ENCODE results near the gene CPVL. TPM values are rescaled to one million over a fixed set of nuclear protein-coding genes. Genes with fewer than 3 reads are reported as not detected.

The CPVL gene
- total RNA-seq, 2 donors from 2014 or later: 32.4 to 53.3 TPM

DNA sequence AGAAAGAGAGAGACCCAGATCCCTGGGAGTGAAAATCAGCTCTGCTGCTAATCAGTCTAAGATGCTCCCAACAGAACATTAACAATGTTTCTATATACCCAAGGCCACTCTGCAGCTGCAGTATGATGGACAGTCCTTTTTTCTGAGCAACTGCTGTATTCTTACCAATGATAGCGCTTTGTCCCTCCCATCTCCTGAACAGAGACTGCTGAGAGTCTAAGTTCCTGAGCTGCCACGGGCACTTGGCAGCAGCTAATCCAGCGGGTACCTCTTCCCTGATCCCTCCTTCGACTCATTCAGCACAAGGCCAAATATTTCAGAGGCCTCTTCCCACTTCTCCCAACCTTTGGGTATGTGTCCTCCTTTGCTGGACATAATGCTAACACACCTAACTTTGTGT is 7.7 kb downstream of the CPVL start:
- H3K27me3 Mint-ChIP-seq (ENCODE audit: insufficient read depth): peaks cover 11% of the 10 kb centered on the region
- TF ChIP-seq, protein P1, sequence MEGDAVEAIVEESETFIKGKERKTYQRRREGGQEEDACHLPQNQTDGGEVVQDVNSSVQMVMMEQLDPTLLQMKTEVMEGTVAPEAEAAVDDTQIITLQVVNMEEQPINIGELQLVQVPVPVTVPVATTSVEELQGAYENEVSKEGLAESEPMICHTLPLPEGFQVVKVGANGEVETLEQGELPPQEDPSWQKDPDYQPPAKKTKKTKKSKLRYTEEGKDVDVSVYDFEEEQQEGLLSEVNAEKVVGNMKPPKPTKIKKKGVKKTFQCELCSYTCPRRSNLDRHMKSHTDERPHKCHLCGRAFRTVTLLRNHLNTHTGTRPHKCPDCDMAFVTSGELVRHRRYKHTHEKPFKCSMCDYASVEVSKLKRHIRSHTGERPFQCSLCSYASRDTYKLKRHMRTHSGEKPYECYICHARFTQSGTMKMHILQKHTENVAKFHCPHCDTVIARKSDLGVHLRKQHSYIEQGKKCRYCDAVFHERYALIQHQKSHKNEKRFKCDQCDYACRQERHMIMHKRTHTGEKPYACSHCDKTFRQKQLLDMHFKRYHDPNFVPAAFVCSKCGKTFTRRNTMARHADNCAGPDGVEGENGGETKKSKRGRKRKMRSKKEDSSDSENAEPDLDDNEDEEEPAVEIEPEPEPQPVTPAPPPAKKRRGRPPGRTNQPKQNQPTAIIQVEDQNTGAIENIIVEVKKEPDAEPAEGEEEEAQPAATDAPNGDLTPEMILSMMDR (conservative IDR thresholded peaks at IDR 0.05): no peak
- no peaks in the 10 kb centered on the region for H3K36me3 ChIP-seq (ENCODE audit: control insufficient read depth, insufficient read depth, low read length)
- peaks cover 11% of the 10 kb centered on the region for H3K9me3 Mint-ChIP-seq
- peaks cover 12% of the 10 kb centered on the region for H3K4me1 Mint-ChIP-seq
- peaks cover 7% of the 10 kb centered on the region for H3K27me3 ChIP-seq (ENCODE audit: control insufficient read depth, insufficient read depth, low read length, poor library complexity, severe bottlenecking)
- no peak for DNase-seq
- no peak overlapping the region for H3K4me3 Mint-ChIP-seq
- H3K9me3 ChIP-seq (ENCODE audit: control insufficient read depth, low read length): no peaks in the 10 kb centered on the region
- H3K4me3 ChIP-seq (ENCODE audit: low read length): no peak overlapping the region
- H3K4me1 ChIP-seq (ENCODE audit: control insufficient read depth, insufficient read depth, low read length): no peaks in the 10 kb centered on the region
- H3K9ac ChIP-seq (ENCODE audit: extremely low read depth, low read length, poor library complexity, severe bottlenecking): no peak overlapping the region
- no peak overlapping the region for H3K27ac Mint-ChIP-seq
- WGBS, 2 experiments (ENCODE audit: insufficient coverage in 1 of 2, insufficient read length in 1 of 2): 85 to 87% methylated on average over 4 of the region's 4 CpGs
- H3K27ac ChIP-seq (ENCODE audit: low read depth, low read length): no peak overlapping the region
- H3K36me3 Mint-ChIP-seq (ENCODE audit: low read depth): no peaks in the 10 kb centered on the region

DNA sequence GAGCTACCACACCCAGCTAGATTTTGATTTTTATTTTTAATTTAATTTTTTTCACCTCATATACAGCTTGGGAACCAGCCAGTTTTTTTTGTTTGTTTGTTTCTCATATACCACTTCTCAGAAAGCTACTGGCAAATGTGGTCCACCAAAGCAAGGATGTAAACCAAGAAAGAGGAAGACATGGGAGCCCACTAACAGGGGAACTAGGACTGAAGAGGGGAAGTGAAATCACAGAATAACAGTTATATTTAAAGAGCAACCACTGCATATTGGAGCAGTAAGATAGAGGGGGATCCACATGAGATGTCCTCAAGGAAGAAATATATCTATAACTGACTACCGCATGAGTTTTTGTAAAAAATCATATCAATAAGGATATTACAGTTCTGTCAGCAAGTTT is 10.5 kb downstream of the CPVL start:
- no peaks in the 10 kb centered on the region for H3K36me3 Mint-ChIP-seq (ENCODE audit: low read depth)
- H3K27me3 ChIP-seq (ENCODE audit: control insufficient read depth, insufficient read depth, low read length, poor library complexity, severe bottlenecking): peaks cover 12% of the 10 kb centered on the region
- peaks cover 11% of the 10 kb centered on the region for H3K9me3 Mint-ChIP-seq
- no peak overlapping the region for H3K4me3 ChIP-seq (ENCODE audit: low read length)
- H3K9me3 ChIP-seq (ENCODE audit: control insufficient read depth, low read length): no peaks in the 10 kb centered on the region
- DNase-seq: no peak
- peaks cover 10% of the 10 kb centered on the region for H3K4me1 Mint-ChIP-seq
- 100% methylated on average over 1 of the region's 1 CpG; no CpG with 5 or more reads in 1 of the 2 experiments for WGBS, 2 experiments (ENCODE audit: insufficient coverage in 1 of 2, insufficient read length in 1 of 2)
- no peak overlapping the region for H3K27ac Mint-ChIP-seq
- no peaks in the 10 kb centered on the region for H3K36me3 ChIP-seq (ENCODE audit: control insufficient read depth, insufficient read depth, low read length)
- TF ChIP-seq, protein P1 (conservative IDR thresholded peaks at IDR 0.05): no peak
- peaks cover 11% of the 10 kb centered on the region for H3K27me3 Mint-ChIP-seq (ENCODE audit: insufficient read depth)
- no peak overlapping the region for H3K27ac ChIP-seq (ENCODE audit: low read depth, low read length)
- H3K4me1 ChIP-seq (ENCODE audit: control insufficient read depth, insufficient read depth, low read length): no peaks in the 10 kb centered on the region
- H3K4me3 Mint-ChIP-seq: no peak overlapping the region
- no peak overlapping the region for H3K9ac ChIP-seq (ENCODE audit: extremely low read depth, low read length, poor library complexity, severe bottlenecking)

DNA sequence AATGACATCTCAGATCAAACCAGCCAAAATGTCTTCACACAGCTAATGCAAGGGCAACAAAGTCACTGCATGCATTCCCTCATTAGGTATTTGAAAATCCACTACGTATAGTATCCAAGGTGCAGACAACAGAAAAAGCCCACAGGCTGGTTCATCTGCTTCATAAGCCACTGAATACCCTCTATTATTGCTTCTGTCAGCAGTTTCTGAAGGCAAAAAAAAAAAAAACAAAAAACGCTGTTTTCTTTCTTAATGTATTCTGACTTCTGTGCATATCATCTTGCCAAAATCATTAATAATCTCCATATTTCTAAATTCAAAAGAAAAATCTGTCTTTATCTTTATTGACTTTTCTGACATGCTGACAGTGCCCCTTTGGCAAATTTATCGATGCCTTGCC is 13.4 kb downstream of the CPVL start:
- no peaks in the 10 kb centered on the region for H3K36me3 ChIP-seq (ENCODE audit: control insufficient read depth, insufficient read depth, low read length)
- no peaks in the 10 kb centered on the region for H3K9me3 ChIP-seq (ENCODE audit: control insufficient read depth, low read length)
- peaks cover 10% of the 10 kb centered on the region for H3K4me1 Mint-ChIP-seq
- WGBS, 2 experiments (ENCODE audit: insufficient coverage in 1 of 2, insufficient read length in 1 of 2): 90 to 92% methylated on average over 2 to 3 of the region's 3 CpGs
- peaks cover 11% of the 10 kb centered on the region for H3K9me3 Mint-ChIP-seq
- peaks cover 8% of the 10 kb centered on the region for H3K27me3 Mint-ChIP-seq (ENCODE audit: insufficient read depth)
- no peak overlapping the region for H3K4me3 ChIP-seq (ENCODE audit: low read length)
- no peak overlapping the region for H3K27ac ChIP-seq (ENCODE audit: low read depth, low read length)
- H3K27me3 ChIP-seq (ENCODE audit: control insufficient read depth, insufficient read depth, low read length, poor library complexity, severe bottlenecking): peaks cover 12% of the 10 kb centered on the region
- no peak overlapping the region for H3K27ac Mint-ChIP-seq
- H3K36me3 Mint-ChIP-seq (ENCODE audit: low read depth): no peaks in the 10 kb centered on the region
- H3K9ac ChIP-seq (ENCODE audit: extremely low read depth, low read length, poor library complexity, severe bottlenecking): no peak overlapping the region
- no peaks in the 10 kb centered on the region for H3K4me1 ChIP-seq (ENCODE audit: control insufficient read depth, insufficient read depth, low read length)
- TF ChIP-seq, protein P1 (conservative IDR thresholded peaks at IDR 0.05): no peak
- no peak overlapping the region for H3K4me3 Mint-ChIP-seq
- no peak for DNase-seq
